22Rv1 (cell line): ENCODE data around the gene ARHGAP21.

ENCODE experiments used
- H3K27ac ChIP-seq: fragments of 450-650 bp; 2 replicates; pipeline ENCODE4 v1.5.1; 2017
- CTCF ChIP-seq: fragments of 450-650 bp; IDR thresholded peaks from 2 replicates; pipeline ENCODE4 v1.5.1; 2017; ENCODE audit warnings: mild to moderate bottlenecking
- ZFX ChIP-seq: fragments of 450-650 bp; IDR thresholded peaks from 2 replicates; pipeline ENCODE4 v1.6.1; 2017; ENCODE audit warnings: antibody characterized with exemption, borderline replicate concordance

The ARHGAP21 gene

GRCh38 chr10:24751716-24752115 lies 28.0 kb upstream of the ARHGAP21 start:
- no peak overlapping the region for H3K27ac ChIP-seq
- no peak for TF ChIP-seq ZFX
- TF ChIP-seq CTCF: no peak

- no peak overlapping the region for H3K27ac ChIP-seq
- no peak for TF ChIP-seq CTCF
- no peak for TF ChIP-seq ZFX
Observed at GRCh38 chr10:24750695-24751094, 27.0 kb upstream of the ARHGAP21 start.

- H3K27ac ChIP-seq: no peak overlapping the region
- TF ChIP-seq CTCF (no peak), ZFX (no peak)
Observed at GRCh38 chr10:24748214-24748613, 24.5 kb upstream of the ARHGAP21 start.

- no peak overlapping the region for H3K27ac ChIP-seq
Observed at GRCh38 chr10:24744946-24745345, 21.3 kb upstream of the ARHGAP21 start.

GRCh38 chr10:24740714-24741113 lies 17.0 kb upstream of the ARHGAP21 start:
- TF ChIP-seq ZFX (no peak), CTCF (no peak)
- H3K27ac ChIP-seq: no peak overlapping the region

More at GRCh38 chr10:24744946-24745345, 21.3 kb upstream of the ARHGAP21 start:
- TF ChIP-seq ZFX: no peak
- no peak for TF ChIP-seq CTCF

DNA sequence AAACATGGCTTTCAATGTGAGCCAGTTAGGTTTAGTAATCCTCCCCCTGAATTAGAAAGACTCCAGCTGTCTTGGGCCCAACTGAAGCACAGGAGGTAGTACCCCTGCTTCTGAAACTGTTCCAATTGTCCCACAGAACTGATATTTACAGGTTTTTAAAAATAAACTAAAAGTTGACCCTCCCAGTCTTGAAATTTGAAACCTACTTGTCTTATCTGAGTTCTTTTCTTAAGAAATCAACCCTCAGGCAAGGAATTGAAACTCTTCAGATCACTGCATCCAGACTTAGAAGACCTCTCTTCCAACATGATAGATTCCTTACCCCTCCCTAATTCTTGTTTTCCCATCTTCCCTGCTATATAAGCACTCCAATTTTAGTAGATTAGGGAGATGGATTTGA lies 13.3 kb upstream of the ARHGAP21 start:
- TF ChIP-seq ZFX (no peak), CTCF (no peak)
- no peak overlapping the region for H3K27ac ChIP-seq

DNA sequence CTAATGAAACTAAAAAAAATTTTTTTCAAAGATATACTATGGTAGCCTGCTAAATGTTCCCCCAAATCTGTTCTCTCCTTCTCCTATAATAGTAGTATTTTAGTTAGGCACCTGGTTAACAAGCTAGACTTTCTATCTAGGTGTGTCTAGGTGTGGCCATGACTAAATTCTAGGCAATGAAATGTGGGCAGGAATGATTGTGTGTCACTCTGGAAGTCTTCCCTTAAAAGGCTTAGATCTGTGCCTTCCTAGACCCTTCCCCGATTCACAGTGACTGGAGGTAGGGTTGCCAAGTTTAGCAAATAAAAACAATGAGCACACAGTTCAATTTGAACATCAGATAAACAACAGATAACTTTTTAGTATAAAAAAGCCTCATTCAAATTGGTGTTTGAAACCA lies 8.3 kb upstream of the ARHGAP21 start:
- no peak for TF ChIP-seq CTCF
- no peak for TF ChIP-seq ZFX
- H3K27ac ChIP-seq: no peak overlapping the region
